GM18511 (cell line): Measurements from ENCODE around the gene INF2.
A peak's percentile ranks its signal among the peaks of the same experiment; 100 is the strongest.
"Not testable (repeated sequence)": the region's sequence is repeated elsewhere in the genome, so short reads cannot be mapped to it uniquely, and the experiment has no call there.

Experiments
- ATAC-seq: cut with Tn5 transposase; IDR thresholded peaks from one replicate; pipeline ENCODE4 v1.9.1; 2021; ENCODE audit warnings: mild to moderate bottlenecking, moderate library complexity; ENCODE audit not compliant: unreplicated experiment

Gene INF2

GRCh38 chr14:104747876-104748275, 58.5 kb downstream of the INF2 start:
- no peak for ATAC-seq

- no peak for ATAC-seq
Observed at GRCh38 chr14:104749111-104749649, 59.8 kb downstream of the INF2 start.

- ATAC-seq = no peak
Observed at GRCh38 chr14:104750056-104750752, 60.8 kb downstream of the INF2 start.

GRCh38 chr14:104750753-104751057, 61.3 kb downstream of the INF2 start:
- ATAC-seq = not testable (repeated sequence)

- no peak for ATAC-seq
Observed at GRCh38 chr14:104751539-104752422, 62.4 kb downstream of the INF2 start.

GRCh38 chr14:104752423-104752734, 63.0 kb downstream of the INF2 start:
- ATAC-seq = peak; percentile 87

GRCh38 chr14:104752735-104753527, 63.5 kb downstream of the INF2 start, which contains the start of gene SIVA1:
Gene SIVA1 (plus strand): TSS chr14:104753147. CDS start chr14:104753202, 55 bp downstream.
- ATAC-seq = peak; percentile 92

- no peak for ATAC-seq
Observed at GRCh38 chr14:104753528-104754212, 64.3 kb downstream of the INF2 start.

GRCh38 chr14:104754213-104754851, 64.9 kb downstream of the INF2 start:
- no peak for ATAC-seq

- ATAC-seq = no peak
Observed at GRCh38 chr14:104755621-104756020, 66.2 kb downstream of the INF2 start.

- no peak for ATAC-seq
Observed at GRCh38 chr14:104756477-104757237, 67.2 kb downstream of the INF2 start.

- no peak for ATAC-seq
Observed at GRCh38 chr14:104757238-104757585, 67.8 kb downstream of the INF2 start.

- no peak for ATAC-seq
Observed at GRCh38 chr14:104757681-104758392, 68.4 kb downstream of the INF2 start.

GRCh38 chr14:104758981-104759969, 69.9 kb downstream of the INF2 start:
- no peak for ATAC-seq

GRCh38 chr14:104765517-104765916, 76.1 kb downstream of the INF2 start:
- ATAC-seq = no peak

GRCh38 chr14:104766256-104766862, 76.9 kb downstream of the INF2 start:
- ATAC-seq = no peak

GRCh38 chr14:104766863-104767633, 77.6 kb downstream of the INF2 start:
- no peak for ATAC-seq
